Ovary (tissue), 3 donors: ENCODE results near the gene APOC3.

ENCODE experiments used
- CTCF ChIP-seq, 3 donors: fragments of 450-650 bp in 2 of 3; fragments of 200-600 bp in 1 of 3; IDR thresholded peaks; one replicate each; pipeline versions ENCODE4 v1.5.1 to v1.8.0; 2016 to 2022; ENCODE audit warnings: antibody characterized with exemption in 3 of 3, mild to moderate bottlenecking in 1 of 3
- EP300 ChIP-seq: sonication (generic); formaldehyde crosslinking; IDR thresholded peaks from one replicate; pipeline ENCODE4 v1.6.1; 2017; ENCODE audit warnings: antibody characterized with exemption
- POLR2A ChIP-seq: fragments of 450-650 bp; IDR thresholded peaks from one replicate; pipeline ENCODE4 v1.6.1; 2017; ENCODE audit warnings: antibody characterized with exemption, mild to moderate bottlenecking, moderate library complexity
- donor health status: DM: no; HTN: no; CAD: no.

- no peak for TF ChIP-seq CTCF (IDR thresholded peaks at IDR 0.05)
- TF ChIP-seq POLR2A, result no peak
- TF ChIP-seq EP300, result no peak
Measured at GRCh38 chr11:116844722-116845121, 15.0 kb downstream of the APOC3 start.
